SK-N-SH treated with all-trans-retinoic acid at 6 μM for 48 hours (cell line): ENCODE results near the gene C4orf51.
A peak's percentile ranks its signal among the peaks of the same experiment; 100 is the strongest.

ENCODE experiments used
- ATAC-seq: fragments of 200-7000 bp; cut with Tn5 transposase; 3 replicates; pipeline ENCODE4 v1.9.1; 2020; ENCODE audit warnings: mild to moderate bottlenecking, moderate library complexity
- ARNTL ChIP-seq: fragments of 450-650 bp; formaldehyde crosslinking; IDR thresholded peaks from 2 replicates; pipeline ENCODE4 v1.5.0; 2020; ENCODE audit warnings: low read depth, mild to moderate bottlenecking, moderate library complexity, borderline replicate concordance
- BACH2 ChIP-seq: fragments of 250-450 bp; sonication (Bioruptor Pico); IDR thresholded peaks from 2 replicates; pipeline ENCODE4 v1.9.0; 2021; ENCODE audit warnings: mild to moderate bottlenecking, borderline replicate concordance
- CSDC2 ChIP-seq: fragments of 250-450 bp; sonication (Bioruptor Pico); IDR thresholded peaks from 2 replicates; pipeline ENCODE4 v1.5.0; 2020; ENCODE audit warnings: mild to moderate bottlenecking, moderate library complexity
- OSR1 ChIP-seq: fragments of 250-450 bp; sonication (Bioruptor Pico); IDR thresholded peaks from 2 replicates; pipeline ENCODE4 v1.8.0; 2022; ENCODE audit warnings: moderate library complexity, mild to moderate bottlenecking, inconsistent platforms
- PPARA ChIP-seq: fragments of 250-450 bp; sonication (Bioruptor Pico); IDR thresholded peaks from 2 replicates; pipeline ENCODE4 v1.5.0; 2020; ENCODE audit warnings: mild to moderate bottlenecking, borderline replicate concordance
- RARB ChIP-seq: fragments of 250-450 bp; sonication (Bioruptor Pico); IDR thresholded peaks from 2 replicates; pipeline ENCODE4 v1.8.0; 2021; ENCODE audit warnings: mild to moderate bottlenecking, moderate library complexity
- SNAI2 ChIP-seq: fragments of 250-450 bp; sonication (Bioruptor Pico); IDR thresholded peaks from 2 replicates; pipeline ENCODE4 v1.5.0; 2020; ENCODE audit warnings: mild to moderate bottlenecking, moderate library complexity
- TCF4 ChIP-seq: fragments of 250-450 bp; sonication (Bioruptor Pico); IDR thresholded peaks from 2 replicates; pipeline ENCODE4 v1.8.0; 2021; ENCODE audit warnings: mild to moderate bottlenecking, moderate library complexity, borderline replicate concordance
- ZC3H10 ChIP-seq: fragments of 250-450 bp; sonication (Bioruptor Pico); IDR thresholded peaks from 2 replicates; pipeline ENCODE4 v1.5.1; 2021; ENCODE audit warnings: mild to moderate bottlenecking, moderate library complexity
- ZFP3 ChIP-seq: fragments of 250-450 bp; sonication (Bioruptor Pico); IDR thresholded peaks from 2 replicates; pipeline ENCODE4 v1.5.0; 2020; ENCODE audit warnings: mild to moderate bottlenecking, moderate library complexity
- ZFP30 ChIP-seq: fragments of 450-650 bp; formaldehyde crosslinking; IDR thresholded peaks from 2 replicates; pipeline ENCODE4 v1.5.0; 2022; ENCODE audit warnings: mild to moderate bottlenecking, moderate library complexity
- ZNF565 ChIP-seq: fragments of 450-650 bp; formaldehyde crosslinking; conservative IDR thresholded peaks from 2 replicates; pipeline ENCODE4 v1.5.0; 2020; ENCODE audit warnings: low read depth, mild to moderate bottlenecking, moderate library complexity
- TF ChIP-seq, protein P1 (sequence below): fragments of 250-450 bp; sonication (Bioruptor Pico); IDR thresholded peaks from 2 replicates; pipeline ENCODE4 v1.8.0; 2020; ENCODE audit warnings: mild to moderate bottlenecking, moderate library complexity, borderline replicate concordance
- TF ChIP-seq, protein P2 (sequence below): fragments of 250-450 bp; sonication (Bioruptor Pico); IDR thresholded peaks from 2 replicates; pipeline ENCODE4 v1.5.1; 2021; ENCODE audit warnings: mild to moderate bottlenecking, moderate library complexity
- TF ChIP-seq, protein P3 (sequence below): fragments of 250-450 bp; sonication (Bioruptor Pico); IDR thresholded peaks from 2 replicates; pipeline ENCODE4 v1.8.0; 2021; ENCODE audit warnings: low read depth, mild to moderate bottlenecking, moderate library complexity, borderline replicate concordance
- TF ChIP-seq, protein P4 (sequence below): fragments of 250-450 bp; sonication (Bioruptor Pico); IDR thresholded peaks from 2 replicates; pipeline ENCODE4 v1.5.0; 2020; ENCODE audit warnings: mild to moderate bottlenecking, moderate library complexity
- TF ChIP-seq, protein P5 (sequence below): fragments of 250-450 bp; sonication (Bioruptor Pico); IDR thresholded peaks from 2 replicates; pipeline ENCODE4 v1.5.1; 2020; ENCODE audit warnings: low read depth, mild to moderate bottlenecking, moderate library complexity

The C4orf51 gene

DNA sequence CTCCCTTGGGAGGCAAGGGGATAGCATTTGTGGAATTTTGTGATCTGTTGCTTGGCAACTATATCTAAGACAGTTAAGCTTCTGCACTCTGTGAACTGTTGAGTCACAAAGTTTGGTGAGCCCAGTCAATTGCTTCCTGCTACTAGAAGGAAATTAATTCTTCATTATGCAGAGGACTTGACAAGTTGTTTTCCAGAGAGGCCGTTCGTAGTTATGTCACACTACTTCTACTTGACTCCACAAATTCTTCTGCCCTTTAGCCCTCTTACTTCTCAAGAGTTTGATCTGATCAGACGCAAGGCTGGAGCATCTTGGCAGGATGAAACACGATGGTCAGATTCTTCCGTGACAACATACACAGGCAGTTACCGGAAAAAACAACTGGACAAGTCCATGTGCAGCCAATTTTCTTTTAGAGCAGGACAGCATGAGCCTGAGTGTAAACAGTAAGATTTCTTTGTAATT lies at the start of gene C4orf51:
C4orf51 (plus strand) TSS at position 156 of the 465 bp plus-strand sequence; CDS start at position 214, 58 bp downstream.
- peak; percentile 86 for ATAC-seq
- no peak for TF ChIP-seq SNAI2 (CRISPR knock-in tag)
- TF ChIP-seq, protein P1, sequence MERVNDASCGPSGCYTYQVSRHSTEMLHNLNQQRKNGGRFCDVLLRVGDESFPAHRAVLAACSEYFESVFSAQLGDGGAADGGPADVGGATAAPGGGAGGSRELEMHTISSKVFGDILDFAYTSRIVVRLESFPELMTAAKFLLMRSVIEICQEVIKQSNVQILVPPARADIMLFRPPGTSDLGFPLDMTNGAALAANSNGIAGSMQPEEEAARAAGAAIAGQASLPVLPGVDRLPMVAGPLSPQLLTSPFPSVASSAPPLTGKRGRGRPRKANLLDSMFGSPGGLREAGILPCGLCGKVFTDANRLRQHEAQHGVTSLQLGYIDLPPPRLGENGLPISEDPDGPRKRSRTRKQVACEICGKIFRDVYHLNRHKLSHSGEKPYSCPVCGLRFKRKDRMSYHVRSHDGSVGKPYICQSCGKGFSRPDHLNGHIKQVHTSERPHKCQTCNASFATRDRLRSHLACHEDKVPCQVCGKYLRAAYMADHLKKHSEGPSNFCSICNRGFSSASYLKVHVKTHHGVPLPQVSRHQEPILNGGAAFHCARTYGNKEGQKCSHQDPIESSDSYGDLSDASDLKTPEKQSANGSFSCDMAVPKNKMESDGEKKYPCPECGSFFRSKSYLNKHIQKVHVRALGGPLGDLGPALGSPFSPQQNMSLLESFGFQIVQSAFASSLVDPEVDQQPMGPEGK (CRISPR knock-in tag), result no peak

DNA sequence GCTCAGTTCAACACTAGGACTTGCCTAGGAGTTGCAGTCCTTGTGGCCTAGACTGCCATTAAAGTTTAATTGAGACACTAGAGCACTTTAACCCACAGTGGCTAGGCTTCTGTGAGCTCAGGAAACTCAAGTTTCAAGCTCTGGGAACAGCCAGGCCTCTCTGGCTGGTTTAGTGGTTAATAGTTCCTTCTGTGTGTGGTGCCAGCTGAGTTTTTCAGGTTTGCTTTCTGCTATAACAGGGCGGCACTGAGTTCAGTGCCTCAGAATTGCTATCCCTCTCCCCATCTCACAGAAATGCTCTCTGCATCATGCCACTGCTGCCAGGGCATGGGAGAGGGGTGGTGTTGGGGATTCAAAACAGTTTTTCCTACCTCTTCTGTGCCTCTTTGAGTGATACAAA lies 44.8 kb upstream of the C4orf51 start:
- no peak for ATAC-seq
- TF ChIP-seq, protein P2, sequence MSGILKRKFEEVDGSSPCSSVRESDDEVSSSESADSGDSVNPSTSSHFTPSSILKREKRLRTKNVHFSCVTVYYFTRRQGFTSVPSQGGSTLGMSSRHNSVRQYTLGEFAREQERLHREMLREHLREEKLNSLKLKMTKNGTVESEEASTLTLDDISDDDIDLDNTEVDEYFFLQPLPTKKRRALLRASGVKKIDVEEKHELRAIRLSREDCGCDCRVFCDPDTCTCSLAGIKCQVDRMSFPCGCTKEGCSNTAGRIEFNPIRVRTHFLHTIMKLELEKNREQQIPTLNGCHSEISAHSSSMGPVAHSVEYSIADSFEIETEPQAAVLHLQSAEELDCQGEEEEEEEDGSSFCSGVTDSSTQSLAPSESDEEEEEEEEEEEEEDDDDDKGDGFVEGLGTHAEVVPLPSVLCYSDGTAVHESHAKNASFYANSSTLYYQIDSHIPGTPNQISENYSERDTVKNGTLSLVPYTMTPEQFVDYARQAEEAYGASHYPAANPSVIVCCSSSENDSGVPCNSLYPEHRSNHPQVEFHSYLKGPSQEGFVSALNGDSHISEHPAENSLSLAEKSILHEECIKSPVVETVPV (CRISPR knock-in tag), result no peak
- TF ChIP-seq PPARA (no peak), OSR1 (CRISPR knock-in tag) (no peak), ARNTL (CRISPR knock-in tag) (no peak), SNAI2 (CRISPR knock-in tag) (no peak), ZFP3 (CRISPR knock-in tag) (no peak), CSDC2 (CRISPR knock-in tag) (no peak), TCF4 (CRISPR knock-in tag) (no peak), ZNF565 (CRISPR knock-in tag) (no peak), ZFP30 (CRISPR knock-in tag) (no peak), RARB (no peak)
- TF ChIP-seq, protein P3, sequence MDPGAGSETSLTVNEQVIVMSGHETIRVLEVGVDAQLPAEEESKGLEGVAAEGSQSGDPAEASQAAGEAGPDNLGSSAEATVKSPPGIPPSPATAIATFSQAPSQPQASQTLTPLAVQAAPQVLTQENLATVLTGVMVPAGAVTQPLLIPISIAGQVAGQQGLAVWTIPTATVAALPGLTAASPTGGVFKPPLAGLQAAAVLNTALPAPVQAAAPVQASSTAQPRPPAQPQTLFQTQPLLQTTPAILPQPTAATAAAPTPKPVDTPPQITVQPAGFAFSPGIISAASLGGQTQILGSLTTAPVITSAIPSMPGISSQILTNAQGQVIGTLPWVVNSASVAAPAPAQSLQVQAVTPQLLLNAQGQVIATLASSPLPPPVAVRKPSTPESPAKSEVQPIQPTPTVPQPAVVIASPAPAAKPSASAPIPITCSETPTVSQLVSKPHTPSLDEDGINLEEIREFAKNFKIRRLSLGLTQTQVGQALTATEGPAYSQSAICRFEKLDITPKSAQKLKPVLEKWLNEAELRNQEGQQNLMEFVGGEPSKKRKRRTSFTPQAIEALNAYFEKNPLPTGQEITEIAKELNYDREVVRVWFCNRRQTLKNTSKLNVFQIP, result no peak
- TF ChIP-seq, protein P1 (CRISPR knock-in tag), result no peak

DNA sequence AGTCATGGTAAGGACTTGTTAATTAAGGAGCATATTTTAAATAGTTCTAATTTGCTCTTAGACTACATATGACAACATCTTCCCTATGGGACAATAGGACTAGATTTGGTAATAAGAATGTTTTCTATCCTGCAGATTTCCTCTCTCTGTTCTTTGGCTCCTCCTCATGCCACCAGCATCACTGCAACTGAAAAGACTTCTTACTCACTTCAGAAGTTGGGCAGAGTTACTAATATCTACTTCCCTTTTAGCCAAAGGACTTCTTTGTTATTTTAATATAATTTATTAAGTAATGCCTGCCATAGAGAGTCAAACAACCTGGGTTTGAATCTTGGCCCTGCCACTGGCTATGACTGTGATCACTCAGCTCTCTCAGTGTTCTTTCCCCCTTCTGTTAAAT lies 44.3 kb upstream of the C4orf51 start:
- TF ChIP-seq ARNTL (CRISPR knock-in tag) (no peak), BACH2 (CRISPR knock-in tag) (no peak), ZC3H10 (no peak), SNAI2 (CRISPR knock-in tag) (no peak), ZFP3 (CRISPR knock-in tag) (no peak), OSR1 (CRISPR knock-in tag) (no peak), PPARA (no peak), ZNF565 (CRISPR knock-in tag) (no peak), RARB (no peak)
- TF ChIP-seq, protein P1 (CRISPR knock-in tag), result no peak
- TF ChIP-seq, protein P4, sequence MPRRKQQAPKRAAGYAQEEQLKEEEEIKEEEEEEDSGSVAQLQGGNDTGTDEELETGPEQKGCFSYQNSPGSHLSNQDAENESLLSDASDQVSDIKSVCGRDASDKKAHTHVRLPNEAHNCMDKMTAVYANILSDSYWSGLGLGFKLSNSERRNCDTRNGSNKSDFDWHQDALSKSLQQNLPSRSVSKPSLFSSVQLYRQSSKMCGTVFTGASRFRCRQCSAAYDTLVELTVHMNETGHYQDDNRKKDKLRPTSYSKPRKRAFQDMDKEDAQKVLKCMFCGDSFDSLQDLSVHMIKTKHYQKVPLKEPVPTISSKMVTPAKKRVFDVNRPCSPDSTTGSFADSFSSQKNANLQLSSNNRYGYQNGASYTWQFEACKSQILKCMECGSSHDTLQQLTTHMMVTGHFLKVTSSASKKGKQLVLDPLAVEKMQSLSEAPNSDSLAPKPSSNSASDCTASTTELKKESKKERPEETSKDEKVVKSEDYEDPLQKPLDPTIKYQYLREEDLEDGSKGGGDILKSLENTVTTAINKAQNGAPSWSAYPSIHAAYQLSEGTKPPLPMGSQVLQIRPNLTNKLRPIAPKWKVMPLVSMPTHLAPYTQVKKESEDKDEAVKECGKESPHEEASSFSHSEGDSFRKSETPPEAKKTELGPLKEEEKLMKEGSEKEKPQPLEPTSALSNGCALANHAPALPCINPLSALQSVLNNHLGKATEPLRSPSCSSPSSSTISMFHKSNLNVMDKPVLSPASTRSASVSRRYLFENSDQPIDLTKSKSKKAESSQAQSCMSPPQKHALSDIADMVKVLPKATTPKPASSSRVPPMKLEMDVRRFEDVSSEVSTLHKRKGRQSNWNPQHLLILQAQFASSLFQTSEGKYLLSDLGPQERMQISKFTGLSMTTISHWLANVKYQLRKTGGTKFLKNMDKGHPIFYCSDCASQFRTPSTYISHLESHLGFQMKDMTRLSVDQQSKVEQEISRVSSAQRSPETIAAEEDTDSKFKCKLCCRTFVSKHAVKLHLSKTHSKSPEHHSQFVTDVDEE (CRISPR knock-in tag), result no peak
- TF ChIP-seq, protein P5, sequence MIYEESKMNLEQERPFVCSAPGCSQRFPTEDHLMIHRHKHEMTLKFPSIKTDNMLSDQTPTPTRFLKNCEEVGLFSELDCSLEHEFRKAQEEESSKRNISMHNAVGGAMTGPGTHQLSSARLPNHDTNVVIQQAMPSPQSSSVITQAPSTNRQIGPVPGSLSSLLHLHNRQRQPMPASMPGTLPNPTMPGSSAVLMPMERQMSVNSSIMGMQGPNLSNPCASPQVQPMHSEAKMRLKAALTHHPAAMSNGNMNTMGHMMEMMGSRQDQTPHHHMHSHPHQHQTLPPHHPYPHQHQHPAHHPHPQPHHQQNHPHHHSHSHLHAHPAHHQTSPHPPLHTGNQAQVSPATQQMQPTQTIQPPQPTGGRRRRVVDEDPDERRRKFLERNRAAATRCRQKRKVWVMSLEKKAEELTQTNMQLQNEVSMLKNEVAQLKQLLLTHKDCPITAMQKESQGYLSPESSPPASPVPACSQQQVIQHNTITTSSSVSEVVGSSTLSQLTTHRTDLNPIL (CRISPR knock-in tag), result no peak

More for the DNA sequence above, 44.3 kb upstream of the C4orf51 start:
- no peak for ATAC-seq
